Hepatocyte (in vitro differentiated cells): ENCODE results near the gene TOP2A. TPM values are rescaled to one million over a fixed set of nuclear protein-coding genes. Genes with fewer than 3 reads are reported as not detected.

Experiments used
- DNase-seq: peaks from one replicate; pipeline ENCODE4 v3.0.0-alpha.2; 2016; ENCODE audit warnings: low spot score
- H2AFZ ChIP-seq: fragments of 200-600 bp; sonication (generic); 2 replicates; pipeline ENCODE4 v1.6.0; 2016; ENCODE audit warnings: antibody characterized with exemption, mild to moderate bottlenecking
- H3K27ac ChIP-seq: fragments of 200-600 bp; sonication (generic); 2 replicates; pipeline ENCODE4 v1.5.1; 2016; ENCODE audit warnings: mild to moderate bottlenecking
- H3K27me3 ChIP-seq: fragments of 200-600 bp; sonication (generic); 2 replicates; pipeline ENCODE4 v1.6.1; 2016
- H3K36me3 ChIP-seq: fragments of 200-600 bp; sonication (generic); replicated peaks from 2 replicates; pipeline ENCODE4 v1.5.1; 2016; ENCODE audit warnings: low read depth; ENCODE audit not compliant: insufficient read depth
- H3K4me1 ChIP-seq: fragments of 200-600 bp; sonication (generic); 2 replicates; pipeline ENCODE4 v1.5.1; 2016; ENCODE audit warnings: mild to moderate bottlenecking, moderate library complexity; ENCODE audit not compliant: insufficient read depth
- H3K4me2 ChIP-seq: fragments of 200-600 bp; sonication (generic); 2 replicates; pipeline ENCODE4 v1.6.0; 2016
- H3K4me3 ChIP-seq: fragments of 200-600 bp; sonication (generic); 2 replicates; pipeline ENCODE4 v1.5.1; 2016; ENCODE audit warnings: mild to moderate bottlenecking
- H3K79me2 ChIP-seq: fragments of 200-600 bp; sonication (generic); 2 replicates; pipeline ENCODE4 v1.6.0; 2017; ENCODE audit warnings: mild to moderate bottlenecking
- H3K9me2 ChIP-seq: fragments of 200-600 bp; sonication (generic); replicated peaks from 2 replicates; pipeline ENCODE4 v1.6.0; 2017; ENCODE audit warnings: mild to moderate bottlenecking; ENCODE audit not compliant: insufficient read depth
- H3K9me3 ChIP-seq: fragments of 200-600 bp; sonication (generic); 2 replicates; pipeline ENCODE4 v1.5.1; 2016; ENCODE audit warnings: low read depth, mild to moderate bottlenecking
- H4K20me1 ChIP-seq: fragments of 200-600 bp; sonication (generic); 2 replicates; pipeline ENCODE4 v1.6.0; 2016; ENCODE audit warnings: mild to moderate bottlenecking; ENCODE audit not compliant: insufficient read depth, poor library complexity, severe bottlenecking
- EZH2 ChIP-seq: fragments of 200-600 bp; sonication (generic); IDR thresholded peaks from 2 replicates; pipeline ENCODE4 v1.6.1; 2016; ENCODE audit warnings: antibody characterized with exemption, mild to moderate bottlenecking, borderline replicate concordance
- EZH2phosphoT487 ChIP-seq: fragments of 200-600 bp; sonication (generic); IDR thresholded peaks from one replicate; pipeline ENCODE4 v1.6.1; 2018; ENCODE audit warnings: antibody characterized with exemption, mild to moderate bottlenecking, low read depth, moderate library complexity; ENCODE audit not compliant: unreplicated experiment, severe bottlenecking
- WGBS: methylation state at CpG from one replicate; pipeline ENCODE4 v1.1.6; 2016; ENCODE audit warnings: low lambda C conversion rate; ENCODE audit errors: missing lambda C conversion rate; 5-methylcytosine and 5-hydroxymethylcytosine counted together
- polyA plus RNA-seq: library from polyadenylated mRNA; unstranded; fragments of >200 nt; fragmentation: Nextera tagmentation; extraction: Ambion mirVana; gene quantifications from 2 replicates; pipeline ENCODE4 v1.2.1, GENCODE V29; 2016
- total RNA-seq: library from RNA; depleted of rRNA; stranded (reverse); fragments of >200 nt; gene quantifications from 2 replicates; pipeline ENCODE4 v1.2.3, GENCODE V29; 2014
- TF ChIP-seq, protein P1 (sequence below): fragments of 200-600 bp; sonication (generic); IDR thresholded peaks from 2 replicates; pipeline ENCODE4 v1.5.1; 2016; ENCODE audit warnings: antibody characterized with exemption, mild to moderate bottlenecking; ENCODE audit not compliant: poor library complexity

The TOP2A gene
- total and polyA plus RNA-seq, 2 experiments from 2014 or later, result 21.3 to 37.4 TPM

DNA sequence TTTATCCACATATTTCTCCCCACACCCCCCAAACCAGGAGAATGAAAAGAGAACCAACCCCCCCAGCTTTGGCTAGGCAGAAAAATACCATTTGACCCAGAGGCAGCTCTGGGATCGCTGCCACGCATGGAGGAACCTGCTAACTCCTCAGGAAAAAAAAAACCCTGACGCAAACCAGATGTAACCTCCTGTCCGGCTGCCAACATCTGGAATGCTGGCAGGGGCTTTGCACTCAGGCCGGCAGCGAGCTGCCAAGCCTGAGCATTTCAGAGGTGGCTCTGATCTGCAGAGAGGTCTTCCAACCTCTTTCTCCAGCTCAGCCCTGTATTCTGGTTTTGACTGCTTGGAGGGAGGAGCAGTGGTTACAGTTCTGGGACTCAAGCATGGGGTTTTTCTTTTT lies 33.7 kb upstream of the TOP2A start:
- TF ChIP-seq EZH2phosphoT487, result no peak
- TF ChIP-seq, protein P1, sequence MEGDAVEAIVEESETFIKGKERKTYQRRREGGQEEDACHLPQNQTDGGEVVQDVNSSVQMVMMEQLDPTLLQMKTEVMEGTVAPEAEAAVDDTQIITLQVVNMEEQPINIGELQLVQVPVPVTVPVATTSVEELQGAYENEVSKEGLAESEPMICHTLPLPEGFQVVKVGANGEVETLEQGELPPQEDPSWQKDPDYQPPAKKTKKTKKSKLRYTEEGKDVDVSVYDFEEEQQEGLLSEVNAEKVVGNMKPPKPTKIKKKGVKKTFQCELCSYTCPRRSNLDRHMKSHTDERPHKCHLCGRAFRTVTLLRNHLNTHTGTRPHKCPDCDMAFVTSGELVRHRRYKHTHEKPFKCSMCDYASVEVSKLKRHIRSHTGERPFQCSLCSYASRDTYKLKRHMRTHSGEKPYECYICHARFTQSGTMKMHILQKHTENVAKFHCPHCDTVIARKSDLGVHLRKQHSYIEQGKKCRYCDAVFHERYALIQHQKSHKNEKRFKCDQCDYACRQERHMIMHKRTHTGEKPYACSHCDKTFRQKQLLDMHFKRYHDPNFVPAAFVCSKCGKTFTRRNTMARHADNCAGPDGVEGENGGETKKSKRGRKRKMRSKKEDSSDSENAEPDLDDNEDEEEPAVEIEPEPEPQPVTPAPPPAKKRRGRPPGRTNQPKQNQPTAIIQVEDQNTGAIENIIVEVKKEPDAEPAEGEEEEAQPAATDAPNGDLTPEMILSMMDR, result no peak
- no peak for TF ChIP-seq EZH2
- Histone ChIP-seq H3K36me3 (no peaks in the 10 kb centered on the region), H3K4me2 (peak overlapping the region; percentile 65), H3K4me1 (peaks cover 43% of the 10 kb centered on the region), H4K20me1 (peaks cover 2% of the 10 kb centered on the region), H3K27me3 (no peaks in the 10 kb centered on the region), H3K4me3 (no peak overlapping the region), H3K9me2 (no peaks in the 10 kb centered on the region), H3K79me2 (peaks cover 38% of the 10 kb centered on the region), H3K9me3 (no peaks in the 10 kb centered on the region), H2AFZ (no peak overlapping the region), H3K27ac (peak overlapping the region; percentile 72)
- peak; percentile 84 for DNase-seq
- 54% methylated on average over 6 of the region's 6 CpGs for WGBS

GRCh38 chr17:40450175-40450574 lies 32.5 kb upstream of the TOP2A start:
- Histone ChIP-seq H2AFZ (no peak overlapping the region), H3K36me3 (no peaks in the 10 kb centered on the region), H3K4me3 (no peak overlapping the region), H3K9me3 (no peaks in the 10 kb centered on the region), H3K4me1 (peaks cover 43% of the 10 kb centered on the region), H4K20me1 (peaks cover 8% of the 10 kb centered on the region), H3K79me2 (peaks cover 51% of the 10 kb centered on the region), H3K9me2 (no peaks in the 10 kb centered on the region), H3K27ac (peak overlapping the region; percentile 56), H3K4me2 (no peak overlapping the region), H3K27me3 (no peaks in the 10 kb centered on the region)
- TF ChIP-seq, protein P1, result peak; percentile 47
- no peak for TF ChIP-seq EZH2phosphoT487
- peak; percentile 55 for DNase-seq
- WGBS, result 80% methylated on average over 3 of the region's 3 CpGs

- 50% methylated on average over 7 of the region's 7 CpGs for WGBS
- Histone ChIP-seq H3K79me2 (peaks cover 63% of the 10 kb centered on the region), H3K4me2 (peak overlapping the region; percentile 12), H3K27me3 (no peaks in the 10 kb centered on the region), H3K4me1 (peaks cover 49% of the 10 kb centered on the region), H3K27ac (peak overlapping the region; percentile 72), H3K36me3 (no peaks in the 10 kb centered on the region), H2AFZ (no peak overlapping the region), H4K20me1 (peaks cover 8% of the 10 kb centered on the region), H3K9me3 (no peaks in the 10 kb centered on the region), H3K4me3 (no peak overlapping the region), H3K9me2 (no peaks in the 10 kb centered on the region)
- peak; percentile 74 for DNase-seq
- TF ChIP-seq EZH2phosphoT487 (no peak), EZH2 (no peak)
- TF ChIP-seq, protein P1, result no peak
Observed at GRCh38 chr17:40448639-40449261, 31.1 kb upstream of the TOP2A start.
